Activated naive CD8-positive, alpha-beta T cell (primary cell): ENCODE results near the gene SIX4.

Experiments
- H3K27ac Mint-ChIP-seq: one replicate; pipeline ENCODE4 v1.8.0; 2021; ENCODE audit warnings: mixed read lengths
- H3K27me3 Mint-ChIP-seq: one replicate; pipeline ENCODE4 v1.8.0; 2021; ENCODE audit warnings: mixed read lengths
- H3K36me3 Mint-ChIP-seq: one replicate; pipeline ENCODE4 v1.8.0; 2021; ENCODE audit warnings: mixed read lengths
- H3K4me1 Mint-ChIP-seq: one replicate; pipeline ENCODE4 v1.8.0; 2021; ENCODE audit warnings: low read depth, mixed read lengths
- H3K4me3 Mint-ChIP-seq: one replicate; pipeline ENCODE4 v1.8.0; 2021; ENCODE audit warnings: mild to moderate bottlenecking, mixed read lengths
- H3K9me3 Mint-ChIP-seq: one replicate; pipeline ENCODE4 v1.8.0; 2021; ENCODE audit warnings: low read depth, mixed read lengths

Gene SIX4

DNA sequence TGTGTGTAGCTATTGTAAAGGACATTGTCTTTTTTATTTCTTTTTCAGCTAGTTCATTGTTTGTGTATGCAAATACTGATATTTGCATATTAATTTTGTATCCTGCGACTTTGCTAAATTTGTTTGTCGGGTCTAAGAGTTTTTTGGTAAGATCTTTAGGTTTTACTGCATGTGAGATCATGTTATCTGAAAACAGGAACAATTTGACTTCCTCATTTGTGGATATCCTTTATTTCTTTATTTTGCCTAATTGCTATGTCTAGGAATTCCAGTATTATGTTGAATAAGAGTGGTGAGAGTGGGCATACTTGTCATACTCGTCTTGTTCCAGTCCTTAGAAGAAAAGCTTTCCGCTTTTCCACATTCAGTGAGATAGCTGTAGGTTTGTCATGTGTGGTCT is 28.8 kb downstream of the SIX4 start:
- Mint-ChIP-seq H3K4me1 (no peaks in the 10 kb centered on the region), H3K4me3 (no peak overlapping the region), H3K36me3 (no peaks in the 10 kb centered on the region), H3K27me3 (peaks cover 11% of the 10 kb centered on the region), H3K27ac (no peak overlapping the region), H3K9me3 (peaks cover 14% of the 10 kb centered on the region)

GRCh38 chr14:60691383-60692113 is 32.6 kb downstream of the SIX4 start:
- H3K36me3 Mint-ChIP-seq = no peaks in the 10 kb centered on the region

GRCh38 chr14:60686865-60687264 is 37.3 kb downstream of the SIX4 start:
- Mint-ChIP-seq H3K27me3 (peaks cover 7% of the 10 kb centered on the region), H3K27ac (no peak overlapping the region), H3K4me3 (no peak overlapping the region), H3K9me3 (no peaks in the 10 kb centered on the region), H3K36me3 (peaks cover 3% of the 10 kb centered on the region), H3K4me1 (no peaks in the 10 kb centered on the region)

More at GRCh38 chr14:60691383-60692113, 32.6 kb downstream of the SIX4 start:
- H3K4me1 Mint-ChIP-seq = no peaks in the 10 kb centered on the region
- H3K27ac Mint-ChIP-seq = no peak overlapping the region
- H3K9me3 Mint-ChIP-seq = no peaks in the 10 kb centered on the region
- H3K4me3 Mint-ChIP-seq = no peak overlapping the region
- H3K27me3 Mint-ChIP-seq = peaks cover 8% of the 10 kb centered on the region

GRCh38 chr14:60684203-60684602 is 39.9 kb downstream of the SIX4 start:
- H3K27ac Mint-ChIP-seq = no peak overlapping the region
- no peaks in the 10 kb centered on the region for H3K4me1 Mint-ChIP-seq
- peaks cover 3% of the 10 kb centered on the region for H3K36me3 Mint-ChIP-seq
- peaks cover 7% of the 10 kb centered on the region for H3K27me3 Mint-ChIP-seq
- H3K9me3 Mint-ChIP-seq = peaks cover 4% of the 10 kb centered on the region
- no peak overlapping the region for H3K4me3 Mint-ChIP-seq

DNA sequence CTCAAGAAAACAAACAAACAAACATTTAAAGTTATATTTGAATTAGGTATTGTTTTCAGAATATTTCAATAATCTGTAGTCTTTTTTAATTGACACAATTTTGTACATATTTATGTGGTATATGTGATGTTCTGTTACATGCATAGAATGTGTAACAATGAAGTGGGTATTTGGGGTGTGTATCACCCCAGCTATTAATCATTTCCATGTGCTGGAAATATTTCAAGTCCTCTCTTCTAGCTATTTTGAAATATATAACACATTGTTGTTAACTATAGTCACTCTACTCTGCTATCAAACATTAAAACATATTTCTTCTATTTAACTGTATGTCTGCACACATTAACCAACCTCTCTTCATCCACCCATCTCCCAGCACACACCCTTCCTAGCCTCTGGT is 42.9 kb downstream of the SIX4 start:
- Mint-ChIP-seq H3K4me1 (no peaks in the 10 kb centered on the region), H3K27ac (no peak overlapping the region), H3K27me3 (peaks cover 7% of the 10 kb centered on the region), H3K4me3 (no peak overlapping the region), H3K9me3 (peaks cover 4% of the 10 kb centered on the region), H3K36me3 (peaks cover 3% of the 10 kb centered on the region)

- H3K27ac Mint-ChIP-seq = no peak overlapping the region
- no peak overlapping the region for H3K4me3 Mint-ChIP-seq
- H3K4me1 Mint-ChIP-seq = no peaks in the 10 kb centered on the region
- H3K9me3 Mint-ChIP-seq = peaks cover 4% of the 10 kb centered on the region
- H3K36me3 Mint-ChIP-seq = peaks cover 3% of the 10 kb centered on the region
- peaks cover 8% of the 10 kb centered on the region for H3K27me3 Mint-ChIP-seq
Observed at GRCh38 chr14:60680511-60680910, 43.6 kb downstream of the SIX4 start.

DNA sequence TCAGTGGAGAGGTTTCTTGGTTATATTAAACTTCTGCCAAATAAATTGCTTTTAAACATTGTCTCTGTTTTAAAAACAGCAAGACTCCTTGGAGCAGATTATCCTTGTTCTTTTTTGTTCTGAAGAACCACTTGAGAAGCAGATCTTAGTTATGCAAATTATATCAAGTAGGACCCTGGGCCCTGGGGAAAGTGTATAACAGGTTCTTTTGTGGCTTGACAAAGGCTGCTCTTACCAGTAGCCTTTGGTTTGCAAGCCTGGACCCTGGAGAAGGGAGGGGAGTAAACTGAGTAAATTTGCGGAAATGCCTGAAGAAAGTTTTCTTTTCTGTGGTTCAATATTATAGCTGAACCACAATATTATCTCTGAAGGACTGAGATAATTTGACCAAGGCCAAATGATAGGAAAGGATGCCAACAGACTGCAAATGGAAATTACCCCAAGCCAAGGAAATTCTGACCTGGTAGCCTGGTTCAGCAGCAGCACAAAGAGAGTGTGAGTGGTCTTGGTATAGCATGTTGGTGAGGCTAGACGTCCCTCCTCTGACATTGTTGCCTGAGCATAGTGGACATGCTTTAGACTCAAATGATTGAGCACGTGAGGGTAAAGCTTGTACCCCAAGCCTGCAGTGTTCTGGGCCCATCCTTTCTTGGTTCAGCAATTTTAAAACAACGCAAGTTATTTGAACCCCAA is 44.4 kb downstream of the SIX4 start:
- Mint-ChIP-seq H3K9me3 (peaks cover 4% of the 10 kb centered on the region), H3K27ac (no peak overlapping the region), H3K27me3 (peaks cover 8% of the 10 kb centered on the region), H3K4me3 (no peak overlapping the region), H3K36me3 (peaks cover 3% of the 10 kb centered on the region), H3K4me1 (no peaks in the 10 kb centered on the region)

DNA sequence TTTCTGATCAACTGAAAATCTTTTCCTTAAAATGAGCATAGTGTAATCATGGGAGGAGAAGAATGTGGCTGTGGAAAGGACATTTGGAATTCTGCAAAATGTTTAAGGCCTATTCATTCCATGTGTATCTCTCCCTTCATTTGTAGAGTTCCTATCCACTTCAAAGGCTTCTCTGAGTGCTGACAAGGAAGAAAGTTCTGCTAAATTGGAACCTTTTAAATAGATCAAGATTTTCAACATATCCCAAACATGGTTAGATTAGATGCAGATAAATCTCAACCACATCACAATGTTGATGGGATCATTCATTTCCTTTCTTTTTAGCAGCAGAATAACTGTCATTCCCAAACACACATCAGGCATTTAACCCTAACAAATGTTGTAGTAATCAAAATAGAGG is 46.5 kb downstream of the SIX4 start:
- Mint-ChIP-seq H3K27me3 (peaks cover 7% of the 10 kb centered on the region), H3K4me3 (no peak overlapping the region), H3K36me3 (no peaks in the 10 kb centered on the region), H3K27ac (no peak overlapping the region), H3K9me3 (peaks cover 4% of the 10 kb centered on the region), H3K4me1 (no peaks in the 10 kb centered on the region)

DNA sequence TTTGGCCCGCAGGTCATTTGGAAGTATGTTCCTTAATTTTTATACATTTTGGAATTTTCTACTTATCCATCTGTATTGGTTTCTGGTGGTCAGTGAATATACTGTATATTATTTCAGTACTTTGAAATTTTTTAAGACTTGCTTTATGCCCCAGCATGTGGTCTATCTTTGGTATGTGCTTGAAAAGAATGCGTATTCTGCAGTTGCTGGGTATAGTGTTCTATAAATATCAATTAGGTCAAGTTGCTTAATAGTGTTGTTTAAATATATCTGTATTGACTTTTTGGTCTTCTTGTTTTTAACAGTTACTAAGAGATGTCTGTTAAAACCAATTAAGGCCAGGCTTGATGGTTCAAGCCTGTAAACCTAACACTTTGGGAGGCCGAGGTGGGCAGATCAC is 53.2 kb downstream of the SIX4 start:
- no peaks in the 10 kb centered on the region for H3K36me3 Mint-ChIP-seq
- H3K4me1 Mint-ChIP-seq = no peaks in the 10 kb centered on the region
- H3K9me3 Mint-ChIP-seq = no peaks in the 10 kb centered on the region
- no peak overlapping the region for H3K4me3 Mint-ChIP-seq
- no peak overlapping the region for H3K27ac Mint-ChIP-seq
- peaks cover 3% of the 10 kb centered on the region for H3K27me3 Mint-ChIP-seq

GRCh38 chr14:60668431-60669112 is 55.6 kb downstream of the SIX4 start:
- Mint-ChIP-seq H3K36me3 (no peaks in the 10 kb centered on the region), H3K27me3 (peaks cover 13% of the 10 kb centered on the region), H3K27ac (no peak overlapping the region), H3K4me1 (no peaks in the 10 kb centered on the region), H3K9me3 (no peaks in the 10 kb centered on the region), H3K4me3 (no peak overlapping the region)

- H3K27me3 Mint-ChIP-seq = peaks cover 28% of the 10 kb centered on the region
- no peaks in the 10 kb centered on the region for H3K36me3 Mint-ChIP-seq
- H3K4me1 Mint-ChIP-seq = no peaks in the 10 kb centered on the region
- H3K27ac Mint-ChIP-seq = no peak overlapping the region
- H3K4me3 Mint-ChIP-seq = no peak overlapping the region
- H3K9me3 Mint-ChIP-seq = no peaks in the 10 kb centered on the region
Observed at GRCh38 chr14:60665177-60665550, 59.0 kb downstream of the SIX4 start.

DNA sequence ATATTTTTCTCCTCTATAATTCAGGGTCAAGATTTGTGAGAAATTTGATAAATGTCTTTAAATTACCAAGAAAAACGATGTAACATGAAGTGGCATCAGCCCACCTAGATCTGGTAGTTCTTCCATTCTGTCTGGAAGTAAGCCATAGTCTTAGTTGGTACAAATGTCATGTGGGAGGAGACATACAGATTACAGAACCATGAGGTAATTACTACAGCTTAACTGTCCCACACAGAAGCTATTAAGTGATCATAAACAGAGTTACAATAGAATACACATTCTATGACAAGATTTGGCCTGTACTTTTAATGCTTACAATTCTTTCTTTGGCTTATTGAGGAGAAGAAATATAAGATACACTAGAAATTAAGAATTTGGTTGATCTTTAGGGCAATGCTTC is 61.2 kb downstream of the SIX4 start:
- Mint-ChIP-seq H3K36me3 (no peaks in the 10 kb centered on the region), H3K9me3 (no peaks in the 10 kb centered on the region), H3K4me1 (peaks cover 4% of the 10 kb centered on the region), H3K27ac (no peak overlapping the region), H3K27me3 (peaks cover 42% of the 10 kb centered on the region), H3K4me3 (no peak overlapping the region)

GRCh38 chr14:60661721-60662120 is 62.4 kb downstream of the SIX4 start:
- no peak overlapping the region for H3K27ac Mint-ChIP-seq
- no peaks in the 10 kb centered on the region for H3K36me3 Mint-ChIP-seq
- no peaks in the 10 kb centered on the region for H3K9me3 Mint-ChIP-seq
- peaks cover 46% of the 10 kb centered on the region for H3K27me3 Mint-ChIP-seq
- H3K4me1 Mint-ChIP-seq = peaks cover 10% of the 10 kb centered on the region
- no peak overlapping the region for H3K4me3 Mint-ChIP-seq
